K562 (cell line): ENCODE measurements around the gene PDHB. TPM values are rescaled to one million over a fixed set of nuclear protein-coding genes. Genes with fewer than 3 reads are reported as not detected.
A peak's percentile ranks its signal among the peaks of the same experiment; 100 is the strongest.

ENCODE experiments used
- ATAC-seq: fragments of 200-7000 bp; cut with Tn5 transposase; 3 replicates; pipeline ENCODE4 v1.9.1; 2020; ENCODE audit warnings: moderate library complexity
- BruUV-seq: library from RNA; stranded (reverse); fragments of 400-500 nt; replicated peaks from 2 replicates; lab custom pipeline; 2021; lab: Mats Ljungman, UMichigan
- CTCF ChIA-PET: fragments of 300-600 bp; formaldehyde crosslinking; extraction: SDS; loops from one replicate; lab custom pipeline; 2021; ENCODE audit warnings: low intra/inter-chr PET ratio; lab: Yijun Ruan, JAX
- POLR2A ChIA-PET: fragments of 300-600, 350-650 bp; sonication (Branson Sonifier 250); formaldehyde crosslinking; extraction: SDS; loops from one replicate; lab custom pipeline; 2021; ENCODE audit warnings: antibody characterized with exemption, inconsistent platforms; lab: Yijun Ruan, JAX
- DNase-seq, 4 experiments: peaks; one replicate each; pipeline versions ENCODE4 v3.0.0 to v3.0.0-alpha.2; 2011 to 2018; ENCODE audit warnings: low spot score in 3 of 4, mixed read lengths in 3 of 4; ENCODE audit errors: extremely low read depth in 1 of 4
- FAIRE-seq: peaks from 2 replicates; lab custom pipeline; 2011; peaks lifted over from hg19 to GRCh38; lab: Jason Lieb, UNC
- H2AFZ ChIP-seq: 2 replicates; pipeline ENCODE4 v1.6.0; 2011; ENCODE audit warnings: low read depth, low read length, control low read depth, inconsistent platforms
- H3K27ac ChIP-seq: fragments of 200-600 bp; 3 replicates; pipeline ENCODE4 v1.8.0; 2011; ENCODE audit warnings: low read depth, mild to moderate bottlenecking, control low read depth, inconsistent platforms, low read length, moderate library complexity, mixed read lengths; ENCODE audit errors: extremely low read depth
- H3K27me3 ChIP-seq, 2 experiments: fragments of 300-600 bp in 1 of 2; 2 replicates in 1 of 2; 3 replicates in 1 of 2; pipeline versions ENCODE4 v1.6.0 to v1.8.0; 2011; ENCODE audit warnings: inconsistent platforms in 2 of 2, low read length in 2 of 2, mild to moderate bottlenecking in 1 of 2, mixed read lengths in 1 of 2, moderate library complexity in 1 of 2; ENCODE audit not compliant: control insufficient read depth in 2 of 2, insufficient read depth in 2 of 2
- H3K36me3 ChIP-seq: fragments of 300-600 bp; 3 replicates; pipeline ENCODE4 v1.8.0; 2011; ENCODE audit warnings: mild to moderate bottlenecking, low read length, inconsistent platforms; ENCODE audit not compliant: control insufficient read depth, insufficient read depth
- H3K4me1 ChIP-seq, 2 experiments: fragments of 200-600 bp in 1 of 2; replicated peaks in 1 of 2; 2 replicates in 1 of 2; 3 replicates in 1 of 2; pipeline versions ENCODE4 v1.5.1 to v1.8.0; 2011; ENCODE audit warnings: inconsistent platforms in 2 of 2, low read length in 2 of 2, mild to moderate bottlenecking in 1 of 2, mixed read lengths in 1 of 2, moderate library complexity in 1 of 2; ENCODE audit not compliant: control insufficient read depth in 2 of 2, insufficient read depth in 2 of 2
- H3K4me2 ChIP-seq: 2 replicates; pipeline ENCODE4 v1.6.1; 2011; ENCODE audit warnings: low read length, control low read depth, inconsistent platforms, mixed read lengths; ENCODE audit not compliant: insufficient read depth
- H3K4me3 ChIP-seq: fragments of 200-600 bp; sonication (generic), shearing (Covaris generic); 2 replicates; pipeline ENCODE4 v1.5.1; 2016; ENCODE audit warnings: control low read depth, inconsistent platforms
- H3K79me2 ChIP-seq: fragments of 200-600 bp; 3 replicates; pipeline ENCODE4 v1.8.0; 2011; ENCODE audit warnings: low read length, inconsistent platforms; ENCODE audit not compliant: control insufficient read depth, insufficient read depth
- H3K9ac ChIP-seq, 2 experiments: 2 replicates each; pipeline versions ENCODE4 v1.6.0 to v1.6.1; 2011; ENCODE audit warnings: low read depth in 2 of 2, low read length in 2 of 2, control low read depth in 1 of 2, inconsistent platforms in 1 of 2, mild to moderate bottlenecking in 1 of 2, mixed read lengths in 1 of 2; ENCODE audit not compliant: insufficient read depth in 1 of 2
- H3K9me1 ChIP-seq: one replicate; pipeline ENCODE4 v1.6.0; 2011; ENCODE audit warnings: inconsistent platforms, mild to moderate bottlenecking, low read length, moderate library complexity; ENCODE audit not compliant: control insufficient read depth, insufficient read depth
- H3K9me3 ChIP-seq: replicated peaks from 2 replicates; pipeline ENCODE4 v1.5.1; 2011; ENCODE audit warnings: low read depth, low read length, inconsistent platforms; ENCODE audit not compliant: control insufficient read depth, insufficient read depth
- H4K20me1 ChIP-seq: replicated peaks from 2 replicates; pipeline ENCODE4 v1.6.1; 2011; ENCODE audit warnings: low read length, inconsistent platforms, mixed read lengths; ENCODE audit not compliant: control insufficient read depth, insufficient read depth
- C11orf30 ChIP-seq: fragments of 450-650 bp; IDR thresholded peaks from 2 replicates; pipeline ENCODE4 v1.6.1; 2016; ENCODE audit warnings: low read depth, mild to moderate bottlenecking
- FOXP1 ChIP-seq: sonication (generic); formaldehyde crosslinking; IDR thresholded peaks from 2 replicates; pipeline ENCODE4 v1.8.0; 2022; ENCODE audit warnings: mild to moderate bottlenecking, missing genetic modification reagents
- GTF2A2 ChIP-seq: IDR thresholded peaks from 2 replicates; pipeline ENCODE4 v1.6.1; 2016; ENCODE audit warnings: mild to moderate bottlenecking, missing genetic modification characterization, missing compliant biosample characterization
- ZKSCAN8 ChIP-seq: fragments of 200-800 bp; sonication (Bioruptor generic); IDR thresholded peaks from 2 replicates; pipeline ENCODE4 v1.6.1; 2016; ENCODE audit warnings: missing genetic modification characterization, missing compliant biosample characterization
- ZNF316 ChIP-seq: fragments of 450-650 bp; IDR thresholded peaks from 2 replicates; pipeline ENCODE4 v1.6.1; 2016
- ZNF324 ChIP-seq: fragments of 250-450 bp; sonication (Bioruptor Pico); IDR thresholded peaks from 2 replicates; pipeline ENCODE4 v1.4.0; 2020; ENCODE audit warnings: mild to moderate bottlenecking
- WGBS: fragments of 100-300 bp; shearing (Covaris generic); methylation state at CpG from one replicate; pipeline ENCODE4 v1.1.6; 2016; ENCODE audit warnings: low coverage, mixed read lengths; ENCODE audit not compliant: insufficient coverage; ENCODE audit errors: missing lambda C conversion rate; 5-methylcytosine and 5-hydroxymethylcytosine counted together
- in situ Hi-C: fragments of 300-500 bp; cut with MboI; formaldehyde crosslinking; loops from 4 replicates; pipeline ENCODE4 v1.15.0; 2018; ENCODE audit warnings: inconsistent platforms, mixed read lengths
- intact Hi-C: fragments of 100-400 bp; cut with micrococcal nuclease; formaldehyde crosslinking; loops from 2 replicates; pipeline ENCODE4 v1.14.2; 2022
- polyA plus RNA-seq, 8 experiments: library from polyadenylated mRNA; depleted of rRNA in 4 of 8; stranded (reverse) in 5 of 8; unstranded in 3 of 8; fragments of >200 nt; fragmentation: Nextera tagmentation in 2 of 8; fragmentation: Illumina TruSeq in 1 of 8; extraction: Ambion mirVana in 2 of 8; extraction: Trizol in 1 of 8; gene quantifications; 2 replicates each; pipeline versions ENCODE4 v1.2.1 to v1.2.3, GENCODE V29; 2011 to 2014; ENCODE audit warnings: inconsistent platforms in 1 of 8, missing spikeins in 1 of 8
- total RNA-seq, 7 experiments: library from RNA; depleted of rRNA in 6 of 7; stranded (reverse); fragments of >200 nt in 6 of 7; fragmentation: Illumina TruSeq in 2 of 7; extraction: Trizol in 2 of 7; gene quantifications; 2 replicates each; pipeline versions ENCODE4 v1.2.1 to v1.2.3, GENCODE V29; 2011 to 2021; ENCODE audit warnings: low replicate concordance in 1 of 7
- TF ChIP-seq, protein P1 (sequence below): fragments of 150-350 bp; conservative IDR thresholded peaks from 2 replicates; pipeline ENCODE4 v1.6.1; 2014; ENCODE audit warnings: low read length
- TF ChIP-seq, protein P2 (sequence below): fragments of 250-450 bp; sonication (Bioruptor Pico); IDR thresholded peaks from 2 replicates; pipeline ENCODE4 v1.4.0; 2020; ENCODE audit warnings: mild to moderate bottlenecking, moderate library complexity, borderline replicate concordance

Gene PDHB
- total and polyA plus RNA-seq, 9 of the 15 experiments (the other 6 are each of a cell fraction or from before 2014, with no cell fraction given) = 51.2 to 178 (median 85.2) TPM

DNA sequence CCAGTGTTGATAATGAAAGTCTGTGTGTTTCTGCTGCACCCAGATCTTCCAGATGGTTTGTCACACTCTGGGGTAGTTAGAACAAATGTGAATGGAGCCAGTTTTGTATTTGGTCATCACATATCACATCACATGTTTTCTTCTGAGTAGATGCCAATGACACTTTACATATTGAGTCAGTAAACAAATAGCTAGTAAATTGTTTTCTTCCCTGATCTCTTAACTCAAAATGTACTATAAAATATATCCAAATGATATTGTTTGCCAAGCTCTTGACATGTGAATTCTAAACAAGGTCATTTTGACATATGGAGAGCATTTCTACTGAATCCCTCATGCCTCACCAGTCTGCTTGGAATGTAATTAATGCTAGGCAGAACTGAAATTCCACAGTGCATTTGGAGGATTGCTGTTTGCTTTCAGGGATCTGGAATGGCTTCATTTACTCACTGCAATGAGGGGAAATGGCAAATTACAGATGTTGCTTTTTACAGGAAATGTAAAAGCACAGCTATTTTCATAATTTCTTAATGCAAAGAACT, 45.0 kb downstream of the PDHB start (continued):
- no peak for TF ChIP-seq FOXP1 (CRISPR knock-in tag)

DNA sequence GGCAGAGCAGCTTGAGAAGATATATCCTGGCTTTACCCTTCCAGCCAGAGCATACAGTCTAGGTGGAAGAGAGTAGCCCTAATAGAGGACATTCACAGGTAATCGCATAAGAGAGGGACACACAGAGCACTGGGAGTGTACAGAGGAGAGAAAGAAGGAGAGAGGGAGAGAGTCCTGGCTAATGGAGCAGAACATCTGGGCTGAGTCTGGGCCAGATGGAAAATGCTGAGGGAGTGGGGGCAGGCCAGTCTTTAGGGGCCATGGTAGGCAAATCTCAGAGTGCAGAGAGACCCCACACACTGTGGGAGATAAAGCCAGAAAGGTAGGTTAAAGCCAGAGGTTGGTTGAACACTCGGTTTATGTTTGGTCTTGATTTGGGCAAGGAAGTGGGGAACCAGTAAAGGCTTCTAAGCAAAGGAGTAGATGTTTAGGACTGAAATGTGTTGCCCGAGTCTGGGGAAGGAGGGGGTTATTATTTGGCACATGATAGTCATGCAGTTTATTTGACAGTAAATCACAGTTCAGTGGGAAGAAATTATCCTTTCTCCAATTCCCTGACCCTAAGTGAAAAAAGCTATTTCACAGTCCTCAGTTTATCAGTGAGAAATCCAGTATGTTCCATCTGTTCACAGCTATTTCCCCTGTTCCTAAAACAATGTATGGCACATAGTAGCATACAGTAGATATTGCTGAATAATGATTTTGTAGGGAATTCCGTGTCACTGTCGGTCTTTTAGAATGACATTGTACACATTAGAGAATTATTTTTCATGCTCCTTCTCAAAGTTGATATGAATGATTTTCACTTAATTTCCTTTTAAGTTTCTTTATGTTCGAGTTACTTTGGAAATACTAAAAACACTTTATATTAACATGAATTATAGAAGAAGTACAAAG, 45.7 kb downstream of the PDHB start:
- POLR2A ChIA-PET = interaction anchor here (0.6 kb wide), 1 partner anchor 78 kb away, joined by 3 read pairs; no protein-coding TSS in a partner anchor
- H3K27ac ChIP-seq = no peak overlapping the region
- no peaks in the 10 kb centered on the region for H3K36me3 ChIP-seq
- TF ChIP-seq C11orf30 = peak; percentile 36; the same call in 1 of the 2 replicates
- TF ChIP-seq GTF2A2 (tag) = no peak
- TF ChIP-seq, protein P1, sequence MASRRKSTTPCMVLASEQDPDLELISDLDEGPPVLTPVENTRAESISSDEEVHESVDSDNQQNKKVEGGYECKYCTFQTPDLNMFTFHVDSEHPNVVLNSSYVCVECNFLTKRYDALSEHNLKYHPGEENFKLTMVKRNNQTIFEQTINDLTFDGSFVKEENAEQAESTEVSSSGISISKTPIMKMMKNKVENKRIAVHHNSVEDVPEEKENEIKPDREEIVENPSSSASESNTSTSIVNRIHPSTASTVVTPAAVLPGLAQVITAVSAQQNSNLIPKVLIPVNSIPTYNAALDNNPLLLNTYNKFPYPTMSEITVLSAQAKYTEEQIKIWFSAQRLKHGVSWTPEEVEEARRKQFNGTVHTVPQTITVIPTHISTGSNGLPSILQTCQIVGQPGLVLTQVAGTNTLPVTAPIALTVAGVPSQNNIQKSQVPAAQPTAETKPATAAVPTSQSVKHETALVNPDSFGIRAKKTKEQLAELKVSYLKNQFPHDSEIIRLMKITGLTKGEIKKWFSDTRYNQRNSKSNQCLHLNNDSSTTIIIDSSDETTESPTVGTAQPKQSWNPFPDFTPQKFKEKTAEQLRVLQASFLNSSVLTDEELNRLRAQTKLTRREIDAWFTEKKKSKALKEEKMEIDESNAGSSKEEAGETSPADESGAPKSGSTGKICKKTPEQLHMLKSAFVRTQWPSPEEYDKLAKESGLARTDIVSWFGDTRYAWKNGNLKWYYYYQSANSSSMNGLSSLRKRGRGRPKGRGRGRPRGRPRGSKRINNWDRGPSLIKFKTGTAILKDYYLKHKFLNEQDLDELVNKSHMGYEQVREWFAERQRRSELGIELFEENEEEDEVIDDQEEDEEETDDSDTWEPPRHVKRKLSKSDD = no peak
- TF ChIP-seq ZKSCAN8 (CRISPR knock-in tag) = no peak
- TF ChIP-seq, protein P2, sequence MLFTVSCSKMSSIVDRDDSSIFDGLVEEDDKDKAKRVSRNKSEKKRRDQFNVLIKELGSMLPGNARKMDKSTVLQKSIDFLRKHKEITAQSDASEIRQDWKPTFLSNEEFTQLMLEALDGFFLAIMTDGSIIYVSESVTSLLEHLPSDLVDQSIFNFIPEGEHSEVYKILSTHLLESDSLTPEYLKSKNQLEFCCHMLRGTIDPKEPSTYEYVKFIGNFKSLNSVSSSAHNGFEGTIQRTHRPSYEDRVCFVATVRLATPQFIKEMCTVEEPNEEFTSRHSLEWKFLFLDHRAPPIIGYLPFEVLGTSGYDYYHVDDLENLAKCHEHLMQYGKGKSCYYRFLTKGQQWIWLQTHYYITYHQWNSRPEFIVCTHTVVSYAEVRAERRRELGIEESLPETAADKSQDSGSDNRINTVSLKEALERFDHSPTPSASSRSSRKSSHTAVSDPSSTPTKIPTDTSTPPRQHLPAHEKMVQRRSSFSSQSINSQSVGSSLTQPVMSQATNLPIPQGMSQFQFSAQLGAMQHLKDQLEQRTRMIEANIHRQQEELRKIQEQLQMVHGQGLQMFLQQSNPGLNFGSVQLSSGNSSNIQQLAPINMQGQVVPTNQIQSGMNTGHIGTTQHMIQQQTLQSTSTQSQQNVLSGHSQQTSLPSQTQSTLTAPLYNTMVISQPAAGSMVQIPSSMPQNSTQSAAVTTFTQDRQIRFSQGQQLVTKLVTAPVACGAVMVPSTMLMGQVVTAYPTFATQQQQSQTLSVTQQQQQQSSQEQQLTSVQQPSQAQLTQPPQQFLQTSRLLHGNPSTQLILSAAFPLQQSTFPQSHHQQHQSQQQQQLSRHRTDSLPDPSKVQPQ (CRISPR knock-in tag) = no peak
- peak; percentile 41; the same call in 1 of the 2 replicates for TF ChIP-seq ZNF316
- TF ChIP-seq ZNF324 (CRISPR knock-in tag) = no peak
- H3K9me1 ChIP-seq = no peaks in the 10 kb centered on the region
- FAIRE-seq (no peak), DNase-seq (no peak), ATAC-seq (no peak)
- no peak overlapping the region for H2AFZ ChIP-seq
- no peaks in the 10 kb centered on the region for H3K27me3 ChIP-seq
- no peaks in the 10 kb centered on the region for H3K79me2 ChIP-seq
- H3K9me3 ChIP-seq = no peaks in the 10 kb centered on the region
- WGBS = 62% methylated on average over 6 of the region's 6 CpGs
- CTCF ChIA-PET = no interaction called here
- no peaks in the 10 kb centered on the region for H4K20me1 ChIP-seq
- intact Hi-C loops = no loop called here
- BruUV-seq = no TSS peak
- H3K9ac ChIP-seq = no peak overlapping the region
- no peak overlapping the region for H3K4me3 ChIP-seq
- in situ Hi-C loops = no loop called here
- no peaks in the 10 kb centered on the region; a peak in 2 of 5 replicates for H3K4me1 ChIP-seq
- H3K4me2 ChIP-seq = no peak overlapping the region
